IPS-20b (cell line): Measurements from ENCODE around the gene IGSF22.
"Not testable (repeated sequence)": the region's sequence is repeated elsewhere in the genome, so short reads cannot be mapped to it uniquely, and the experiment has no call there.

Source experiments
- H3K27ac ChIP-seq: one replicate; pipeline ENCODE4 v1.5.1; 2013; ENCODE audit warnings: low read length
- H3K27me3 ChIP-seq: 2 replicates; pipeline ENCODE4 v1.6.1; 2013; ENCODE audit warnings: mild to moderate bottlenecking, low read length, inconsistent platforms; ENCODE audit not compliant: insufficient read depth
- H3K36me3 ChIP-seq: 2 replicates; pipeline ENCODE4 v1.6.1; 2013; ENCODE audit warnings: low read depth, mild to moderate bottlenecking, inconsistent platforms, low read length, moderate library complexity; ENCODE audit not compliant: insufficient read depth
- H3K4me1 ChIP-seq: 2 replicates; pipeline ENCODE4 v1.6.1; 2013; ENCODE audit warnings: mild to moderate bottlenecking, control low read depth, inconsistent platforms, low read length, moderate library complexity; ENCODE audit not compliant: insufficient read depth
- H3K4me3 ChIP-seq: 2 replicates; pipeline ENCODE4 v1.5.1; 2013; ENCODE audit warnings: mild to moderate bottlenecking, low read length, inconsistent platforms
- H3K9ac ChIP-seq: 2 replicates; pipeline ENCODE4 v1.6.1; 2013; ENCODE audit warnings: low read depth, mild to moderate bottlenecking, inconsistent platforms, low read length, moderate library complexity
- H3K9me3 ChIP-seq: 2 replicates; pipeline ENCODE4 v1.6.1; 2013; ENCODE audit warnings: mild to moderate bottlenecking, low read depth, low read length, inconsistent platforms; ENCODE audit not compliant: insufficient read depth

The IGSF22 gene

DNA sequence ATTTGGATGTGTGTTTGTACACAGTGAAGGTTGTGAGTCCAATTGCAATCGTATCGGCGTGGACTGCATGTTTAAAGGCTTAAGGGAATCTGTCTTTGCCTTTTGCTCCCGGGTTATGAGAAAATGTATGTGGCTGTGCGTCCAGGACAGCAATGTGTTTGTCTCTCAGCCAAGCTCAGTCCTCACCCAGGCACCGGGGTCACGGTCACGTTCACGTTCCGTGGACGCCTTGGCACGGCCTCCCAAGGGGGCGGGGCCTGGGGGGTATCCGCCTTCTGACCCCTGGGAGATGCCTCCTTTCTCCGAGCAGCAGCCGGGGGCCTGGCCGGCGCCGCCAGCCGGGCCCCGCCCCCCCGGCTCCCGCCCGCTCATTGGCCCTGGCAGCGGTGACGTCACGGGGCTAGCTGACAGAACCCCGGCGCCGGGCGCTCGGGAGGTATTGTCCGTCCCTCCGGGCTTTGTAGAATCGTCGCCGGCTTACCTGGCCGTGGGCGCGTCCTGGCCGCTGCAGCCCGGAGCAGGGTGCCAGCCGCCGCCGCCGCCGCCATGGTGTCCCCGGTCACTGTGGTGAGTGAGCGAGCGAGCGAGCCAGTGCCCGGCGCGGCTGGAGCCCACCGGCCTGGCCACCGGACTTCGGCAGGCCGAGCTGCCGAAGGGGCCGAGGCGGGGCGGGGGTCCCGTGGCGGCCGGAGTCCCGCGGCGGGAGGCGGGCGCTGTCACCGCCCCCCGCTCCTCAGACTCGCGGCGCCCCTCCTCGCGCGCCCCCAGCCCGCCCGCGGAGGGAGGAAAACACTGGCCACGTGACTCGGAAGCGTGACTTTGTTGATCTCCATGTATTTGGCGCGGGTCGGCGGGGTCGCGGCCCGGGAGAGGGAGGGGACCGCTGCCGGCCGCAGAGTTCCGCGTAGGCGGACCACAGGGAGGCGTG is 27.4 kb downstream of the IGSF22 start, which contains the start of gene TMEM86A:
TMEM86A (plus strand) TSS at position 439 of the 928 bp plus-strand sequence; CDS start at position 547, 108 bp downstream.
- no peak within 1 kb of the TSS for H3K27ac ChIP-seq
- H3K4me3 ChIP-seq: peak within 1 kb of the TSS; percentile 68
- peak within 1 kb of the TSS; percentile 56; the same call in 1 of the 2 replicates for H3K9ac ChIP-seq
- no peaks in the 10 kb centered on the region for H3K4me1 ChIP-seq
- H3K27me3 ChIP-seq: peaks cover 47% of the 10 kb centered on the region
- no peaks in the 10 kb centered on the region for H3K9me3 ChIP-seq
- H3K36me3 ChIP-seq: no peaks in the 10 kb centered on the region

DNA sequence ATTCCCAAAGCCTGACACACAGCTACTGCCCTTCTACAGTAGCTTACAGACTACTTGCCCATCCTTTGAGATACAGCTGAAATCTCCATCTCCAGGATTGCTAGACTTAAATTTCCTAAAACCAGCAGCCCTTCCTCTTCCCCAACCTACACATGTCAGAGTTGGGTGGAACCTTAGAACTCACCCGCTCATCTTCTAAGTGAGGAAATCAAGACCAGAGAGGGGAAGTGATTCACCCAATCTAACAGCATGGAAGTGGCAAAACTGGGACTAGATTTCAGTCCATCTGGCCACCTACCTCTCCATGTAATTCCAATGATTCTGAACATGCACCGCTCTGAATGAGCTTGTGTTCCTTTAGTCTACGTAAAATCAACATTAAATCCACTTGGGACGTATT is 28.4 kb downstream of the IGSF22 start:
- Histone ChIP-seq H3K4me1 (no peaks in the 10 kb centered on the region), H3K9ac (no peak overlapping the region), H3K9me3 (no peaks in the 10 kb centered on the region), H3K36me3 (no peaks in the 10 kb centered on the region), H3K4me3 (no peak overlapping the region), H3K27ac (no peak overlapping the region), H3K27me3 (peaks cover 41% of the 10 kb centered on the region)

DNA sequence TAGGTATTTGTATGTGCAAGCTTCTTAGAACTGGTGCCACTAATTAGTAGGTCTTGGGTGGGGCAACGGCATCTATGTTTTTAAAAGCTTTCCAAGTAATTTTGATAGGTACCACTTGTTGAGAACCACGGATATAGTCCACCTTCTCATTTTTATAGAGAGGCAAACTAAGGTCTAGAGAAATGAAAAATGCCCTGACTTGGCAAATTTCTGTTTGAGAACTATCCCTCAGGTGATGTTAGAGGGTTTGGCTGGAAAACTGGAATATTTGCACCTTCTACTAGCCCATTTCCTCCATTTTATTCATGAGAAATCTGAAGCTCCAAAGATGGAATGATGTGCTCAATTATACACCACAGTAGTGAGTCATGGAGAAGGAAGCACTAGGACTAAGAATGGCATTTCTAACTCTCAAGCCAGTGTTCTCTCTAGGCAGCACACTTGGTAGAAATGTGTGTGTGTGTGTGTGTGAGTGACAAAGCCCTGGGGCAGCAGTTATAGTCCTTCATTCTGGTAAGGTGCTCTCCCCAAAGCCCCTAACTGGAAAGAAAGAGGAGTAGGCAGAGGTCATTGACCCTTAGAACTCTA is 29.3 kb downstream of the IGSF22 start:
- H3K9ac ChIP-seq: no peak overlapping the region
- no peaks in the 10 kb centered on the region for H3K36me3 ChIP-seq
- H3K4me3 ChIP-seq: no peak overlapping the region
- H3K27me3 ChIP-seq: peaks cover 41% of the 10 kb centered on the region
- H3K27ac ChIP-seq: no peak overlapping the region
- no peaks in the 10 kb centered on the region for H3K4me1 ChIP-seq
- H3K9me3 ChIP-seq: no peaks in the 10 kb centered on the region

DNA sequence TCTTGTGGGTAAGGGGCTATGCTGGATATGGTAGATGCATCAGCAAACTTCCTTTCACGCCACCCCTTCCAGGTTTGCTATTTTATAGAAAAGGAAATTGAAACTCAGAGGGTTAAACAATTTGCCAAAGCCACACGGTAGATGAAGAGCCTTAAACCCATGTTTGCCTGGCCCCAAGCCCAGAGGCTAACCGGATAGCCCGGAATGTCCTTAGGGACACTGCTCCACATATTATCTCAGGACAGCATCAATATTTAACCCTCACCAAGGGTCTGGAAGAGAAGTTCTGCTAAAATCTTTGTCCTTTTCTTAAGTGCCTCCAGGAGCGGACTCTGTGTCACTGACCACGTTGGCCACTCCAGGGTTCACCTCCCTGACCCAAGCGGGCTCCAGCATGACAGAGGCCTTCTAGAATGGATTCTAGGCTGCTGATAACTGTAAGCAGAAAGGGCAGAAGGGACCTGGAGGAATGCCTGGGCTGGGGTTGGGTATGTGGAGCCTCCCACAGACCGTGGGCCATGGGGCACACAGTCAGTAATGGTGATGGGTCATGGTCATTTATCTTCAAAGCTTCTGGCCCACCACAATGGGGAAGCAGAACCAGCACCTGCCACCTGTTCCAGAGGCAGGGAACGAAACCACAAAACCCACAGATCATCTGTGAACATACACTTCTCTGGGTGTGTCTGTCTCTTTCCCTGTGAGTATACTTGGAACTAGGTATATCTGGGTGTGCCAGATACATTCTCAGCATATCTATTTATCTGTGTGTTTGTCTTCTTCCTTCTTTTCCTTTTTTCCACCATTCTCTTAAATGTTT is 32.8 kb downstream of the IGSF22 start:
- H3K9me3 ChIP-seq: no peaks in the 10 kb centered on the region
- H3K4me3 ChIP-seq: no peak overlapping the region
- no peak overlapping the region for H3K27ac ChIP-seq
- peaks cover 21% of the 10 kb centered on the region for H3K27me3 ChIP-seq
- no peaks in the 10 kb centered on the region for H3K4me1 ChIP-seq
- no peak overlapping the region for H3K9ac ChIP-seq
- H3K36me3 ChIP-seq: no peaks in the 10 kb centered on the region

DNA sequence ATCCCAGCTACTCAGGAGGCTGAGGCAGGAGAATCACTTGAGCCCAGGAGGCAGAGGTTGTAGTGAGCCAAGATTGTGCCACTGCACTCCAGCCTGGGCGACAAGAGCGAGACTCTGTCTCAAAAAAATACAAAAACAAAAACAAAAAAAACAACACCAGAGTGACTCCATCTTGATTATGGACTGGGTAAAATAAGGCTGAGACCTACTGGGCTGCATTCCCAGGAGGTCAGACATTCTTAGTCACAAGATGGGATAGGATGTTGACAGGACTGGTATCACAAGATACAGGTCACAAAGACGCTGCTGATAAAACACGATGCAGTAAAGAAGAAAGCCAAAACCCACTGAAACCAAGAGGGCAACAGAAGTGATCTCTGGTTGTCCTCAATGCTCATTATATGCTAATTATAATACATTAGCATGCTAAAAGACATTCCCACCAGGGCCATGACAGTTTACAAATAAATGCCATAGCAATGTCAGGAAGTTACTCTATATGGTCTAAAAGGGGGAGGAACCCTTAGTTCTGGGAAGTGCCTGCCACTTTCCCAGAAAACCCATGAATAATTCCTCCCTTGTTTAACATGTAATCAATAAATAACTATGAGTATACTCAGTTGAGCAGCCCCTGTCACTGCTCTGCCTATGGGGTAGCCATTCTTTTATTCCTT is 34.4 kb downstream of the IGSF22 start:
- H3K9ac ChIP-seq, H3K27me3 ChIP-seq, H3K27ac ChIP-seq, H3K4me3 ChIP-seq, H3K36me3 ChIP-seq, H3K9me3 ChIP-seq, H3K4me1 ChIP-seq: not testable (repeated sequence)

DNA sequence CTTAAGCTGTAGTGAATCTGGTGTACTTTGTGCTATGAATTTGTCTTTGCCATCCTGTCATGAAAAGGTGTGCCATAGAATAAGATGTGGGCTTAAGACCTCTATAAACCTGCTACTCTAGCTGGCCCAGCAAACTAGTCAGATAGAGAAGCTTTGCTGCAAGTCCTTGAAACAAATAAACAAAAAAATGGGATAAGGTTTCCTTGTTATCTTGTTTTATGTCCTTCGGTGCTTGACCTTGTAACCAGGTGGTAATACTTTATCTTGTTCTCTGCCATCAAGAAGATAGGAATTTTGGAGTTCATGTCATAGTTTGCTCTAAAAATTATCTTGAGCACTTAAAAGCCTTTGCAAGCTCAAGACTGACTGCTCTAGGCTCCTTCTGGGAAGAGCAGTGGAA is 41.7 kb downstream of the IGSF22 start:
- Histone ChIP-seq H3K27me3 (no peaks in the 10 kb centered on the region), H3K36me3 (no peaks in the 10 kb centered on the region), H3K9ac (no peak overlapping the region), H3K4me1 (no peaks in the 10 kb centered on the region), H3K9me3 (no peaks in the 10 kb centered on the region), H3K27ac (no peak overlapping the region), H3K4me3 (no peak overlapping the region)

DNA sequence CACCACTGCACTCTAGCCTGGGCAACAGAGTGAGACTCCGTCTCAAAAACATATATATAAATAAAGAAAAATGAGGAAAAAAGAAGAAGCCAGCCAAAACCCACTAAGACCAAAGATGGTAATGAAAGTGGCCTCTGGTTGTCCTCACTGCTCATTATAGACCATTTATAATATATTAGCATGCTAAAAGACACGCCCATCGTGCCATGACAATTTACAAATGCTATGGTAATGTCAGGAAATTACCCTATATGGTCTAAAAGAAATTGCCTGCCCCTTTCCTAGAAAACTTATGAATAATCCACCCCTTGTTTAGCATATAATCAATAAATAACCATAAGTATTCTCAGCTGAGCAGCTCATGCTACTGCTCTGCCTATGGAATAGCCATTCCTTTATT is 43.5 kb downstream of the IGSF22 start:
- Histone ChIP-seq H3K27me3 (no peaks in the 10 kb centered on the region), H3K4me3 (no peak overlapping the region), H3K4me1 (no peaks in the 10 kb centered on the region), H3K27ac (no peak overlapping the region), H3K9ac (no peak overlapping the region), H3K36me3 (no peaks in the 10 kb centered on the region), H3K9me3 (no peaks in the 10 kb centered on the region)

DNA sequence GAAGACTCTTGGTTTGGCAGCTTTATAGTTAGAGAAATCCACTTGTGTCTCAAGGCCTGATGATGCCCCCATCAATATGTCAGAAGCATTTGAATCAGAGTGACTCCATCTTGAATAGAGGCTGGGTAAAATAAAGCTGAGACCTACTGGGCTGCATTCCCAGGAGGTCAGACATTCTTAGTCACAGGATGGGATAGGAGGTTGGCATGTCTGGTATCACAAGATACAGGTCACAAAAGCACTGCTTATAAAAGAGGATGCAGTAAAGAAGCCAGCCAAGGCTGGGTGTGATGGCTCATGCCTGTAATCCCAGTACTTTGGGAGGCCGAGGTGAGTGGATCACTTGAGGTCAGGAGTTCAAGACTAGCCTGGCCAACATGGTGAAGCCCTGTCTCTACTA is 44.0 kb downstream of the IGSF22 start:
- not testable (repeated sequence) for H3K9ac ChIP-seq, H3K4me1 ChIP-seq, H3K4me3 ChIP-seq, H3K27ac ChIP-seq, H3K27me3 ChIP-seq, H3K36me3 ChIP-seq, H3K9me3 ChIP-seq

DNA sequence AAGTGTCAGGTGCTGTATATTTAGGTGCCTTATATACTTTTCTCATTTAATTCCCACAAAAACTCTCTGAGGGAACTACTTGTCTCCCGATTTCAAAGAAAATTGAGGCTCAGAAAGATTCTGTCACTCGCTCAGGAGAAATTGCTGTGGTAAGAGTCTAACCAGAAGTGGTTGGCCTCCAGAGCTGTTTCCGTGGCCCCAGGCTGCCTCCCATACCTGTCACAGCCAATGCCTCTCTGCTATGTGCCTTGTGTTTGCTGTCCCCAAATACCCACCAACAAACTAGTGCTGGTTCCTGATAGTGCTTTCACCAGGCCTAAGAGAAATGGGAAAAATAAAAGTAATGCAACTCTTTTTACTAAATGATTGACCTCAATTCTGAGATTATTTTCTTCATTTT is 48.4 kb downstream of the IGSF22 start:
- no peaks in the 10 kb centered on the region for H3K36me3 ChIP-seq
- H3K27ac ChIP-seq: no peak overlapping the region
- no peak overlapping the region for H3K4me3 ChIP-seq
- H3K27me3 ChIP-seq: no peaks in the 10 kb centered on the region
- H3K4me1 ChIP-seq: no peaks in the 10 kb centered on the region
- no peak overlapping the region for H3K9ac ChIP-seq
- no peaks in the 10 kb centered on the region for H3K9me3 ChIP-seq

DNA sequence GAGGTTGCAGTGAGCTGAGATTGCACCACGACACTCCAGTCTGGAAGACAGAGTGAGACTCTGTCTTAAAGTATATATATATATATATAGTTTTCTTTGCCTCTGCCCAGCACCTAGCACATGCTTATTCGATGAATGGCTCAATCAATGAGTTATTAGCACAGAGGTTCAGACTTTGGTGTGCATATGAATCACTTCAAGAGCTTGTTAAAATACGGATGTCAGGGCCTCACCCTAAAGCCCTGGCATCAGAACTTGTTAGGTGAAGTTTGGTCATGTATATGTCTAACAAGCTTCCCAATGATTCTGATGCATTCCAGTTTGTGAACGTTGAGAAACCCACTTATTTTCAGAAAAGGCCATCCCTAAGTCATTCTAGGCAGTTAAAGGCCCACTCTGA is 49.2 kb downstream of the IGSF22 start:
- H3K9ac ChIP-seq: no peak overlapping the region
- no peak overlapping the region for H3K27ac ChIP-seq
- H3K27me3 ChIP-seq: no peaks in the 10 kb centered on the region
- no peaks in the 10 kb centered on the region for H3K4me1 ChIP-seq
- no peaks in the 10 kb centered on the region for H3K36me3 ChIP-seq
- H3K4me3 ChIP-seq: no peak overlapping the region
- H3K9me3 ChIP-seq: no peaks in the 10 kb centered on the region

DNA sequence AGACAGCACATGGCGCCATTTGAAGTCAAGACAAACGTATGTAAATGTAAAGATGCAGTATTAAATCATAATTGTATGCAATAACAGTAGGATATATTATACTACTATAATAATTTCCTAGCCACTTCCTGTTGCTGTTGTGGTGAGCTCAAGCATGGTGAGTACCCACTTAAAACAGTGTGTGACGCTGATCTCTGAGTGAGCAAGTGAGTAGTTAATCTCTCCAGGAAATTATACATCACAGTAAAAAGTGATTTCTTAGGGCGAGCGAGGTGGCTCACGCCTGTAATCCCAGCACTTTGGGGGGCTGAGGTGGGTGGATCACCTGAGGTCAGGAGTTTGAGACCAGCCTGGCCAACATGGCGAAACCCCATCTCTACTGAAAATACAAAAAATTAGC is 53.8 kb downstream of the IGSF22 start:
- H3K9me3 ChIP-seq, H3K36me3 ChIP-seq, H3K27ac ChIP-seq, H3K9ac ChIP-seq, H3K27me3 ChIP-seq, H3K4me1 ChIP-seq, H3K4me3 ChIP-seq: not testable (repeated sequence)
